K562 (cell line): ENCODE measurements around the gene COBLL1. TPM values are rescaled to one million over a fixed set of nuclear protein-coding genes. Genes with fewer than 3 reads are reported as not detected.

Source experiments
- ATAC-seq: fragments of 200-7000 bp; cut with Tn5 transposase; 3 replicates; pipeline ENCODE4 v1.9.1; 2020; ENCODE audit warnings: moderate library complexity
- BruUV-seq: library from RNA; stranded (reverse); fragments of 400-500 nt; replicated peaks from 2 replicates; lab custom pipeline; 2021; lab: Mats Ljungman, UMichigan
- CTCF ChIA-PET: fragments of 300-600 bp; formaldehyde crosslinking; extraction: SDS; loops from one replicate; lab custom pipeline; 2021; ENCODE audit warnings: low intra/inter-chr PET ratio; lab: Yijun Ruan, JAX
- POLR2A ChIA-PET: fragments of 300-600, 350-650 bp; sonication (Branson Sonifier 250); formaldehyde crosslinking; extraction: SDS; loops from one replicate; lab custom pipeline; 2021; ENCODE audit warnings: antibody characterized with exemption, inconsistent platforms; lab: Yijun Ruan, JAX
- DNase-seq, 4 experiments: peaks; one replicate each; pipeline versions ENCODE4 v3.0.0 to v3.0.0-alpha.2; 2011 to 2018; ENCODE audit warnings: low spot score in 3 of 4, mixed read lengths in 3 of 4; ENCODE audit errors: extremely low read depth in 1 of 4
- FAIRE-seq: peaks from 2 replicates; lab custom pipeline; 2011; peaks lifted over from hg19 to GRCh38; lab: Jason Lieb, UNC
- H2AFZ ChIP-seq: 2 replicates; pipeline ENCODE4 v1.6.0; 2011; ENCODE audit warnings: low read depth, low read length, control low read depth, inconsistent platforms
- H3K27ac ChIP-seq: fragments of 200-600 bp; 3 replicates; pipeline ENCODE4 v1.8.0; 2011; ENCODE audit warnings: low read depth, mild to moderate bottlenecking, control low read depth, inconsistent platforms, low read length, moderate library complexity, mixed read lengths; ENCODE audit errors: extremely low read depth
- H3K27me3 ChIP-seq, 2 experiments: fragments of 300-600 bp in 1 of 2; 2 replicates in 1 of 2; 3 replicates in 1 of 2; pipeline versions ENCODE4 v1.6.0 to v1.8.0; 2011; ENCODE audit warnings: inconsistent platforms in 2 of 2, low read length in 2 of 2, mild to moderate bottlenecking in 1 of 2, mixed read lengths in 1 of 2, moderate library complexity in 1 of 2; ENCODE audit not compliant: control insufficient read depth in 2 of 2, insufficient read depth in 2 of 2
- H3K36me3 ChIP-seq: fragments of 300-600 bp; 3 replicates; pipeline ENCODE4 v1.8.0; 2011; ENCODE audit warnings: mild to moderate bottlenecking, low read length, inconsistent platforms; ENCODE audit not compliant: control insufficient read depth, insufficient read depth
- H3K4me1 ChIP-seq, 2 experiments: fragments of 200-600 bp in 1 of 2; replicated peaks in 1 of 2; 2 replicates in 1 of 2; 3 replicates in 1 of 2; pipeline versions ENCODE4 v1.5.1 to v1.8.0; 2011; ENCODE audit warnings: inconsistent platforms in 2 of 2, low read length in 2 of 2, mild to moderate bottlenecking in 1 of 2, mixed read lengths in 1 of 2, moderate library complexity in 1 of 2; ENCODE audit not compliant: control insufficient read depth in 2 of 2, insufficient read depth in 2 of 2
- H3K4me2 ChIP-seq: 2 replicates; pipeline ENCODE4 v1.6.1; 2011; ENCODE audit warnings: low read length, control low read depth, inconsistent platforms, mixed read lengths; ENCODE audit not compliant: insufficient read depth
- H3K4me3 ChIP-seq: fragments of 200-600 bp; sonication (generic), shearing (Covaris generic); 2 replicates; pipeline ENCODE4 v1.5.1; 2016; ENCODE audit warnings: control low read depth, inconsistent platforms
- H3K79me2 ChIP-seq: fragments of 200-600 bp; 3 replicates; pipeline ENCODE4 v1.8.0; 2011; ENCODE audit warnings: low read length, inconsistent platforms; ENCODE audit not compliant: control insufficient read depth, insufficient read depth
- H3K9ac ChIP-seq, 2 experiments: 2 replicates each; pipeline versions ENCODE4 v1.6.0 to v1.6.1; 2011; ENCODE audit warnings: low read depth in 2 of 2, low read length in 2 of 2, control low read depth in 1 of 2, inconsistent platforms in 1 of 2, mild to moderate bottlenecking in 1 of 2, mixed read lengths in 1 of 2; ENCODE audit not compliant: insufficient read depth in 1 of 2
- H3K9me1 ChIP-seq: one replicate; pipeline ENCODE4 v1.6.0; 2011; ENCODE audit warnings: inconsistent platforms, mild to moderate bottlenecking, low read length, moderate library complexity; ENCODE audit not compliant: control insufficient read depth, insufficient read depth
- H3K9me3 ChIP-seq: replicated peaks from 2 replicates; pipeline ENCODE4 v1.5.1; 2011; ENCODE audit warnings: low read depth, low read length, inconsistent platforms; ENCODE audit not compliant: control insufficient read depth, insufficient read depth
- H4K20me1 ChIP-seq: replicated peaks from 2 replicates; pipeline ENCODE4 v1.6.1; 2011; ENCODE audit warnings: low read length, inconsistent platforms, mixed read lengths; ENCODE audit not compliant: control insufficient read depth, insufficient read depth
- ARNT ChIP-seq, 2 experiments: fragments of 450-650 bp; IDR thresholded peaks; 2 replicates each; pipeline ENCODE4 v1.6.1; 2016; ENCODE audit warnings: mild to moderate bottlenecking in 1 of 2
- BRF1 ChIP-seq: IDR thresholded peaks from 3 replicates; pipeline ENCODE4 v1.6.1; 2011; ENCODE audit warnings: borderline replicate concordance, mild to moderate bottlenecking; ENCODE audit not compliant: insufficient read length; ENCODE audit errors: extremely low read depth
- CHCHD3 ChIP-seq: fragments of 250-450 bp; sonication (Bioruptor Pico); IDR thresholded peaks from 2 replicates; pipeline ENCODE4 v2.1.2; 2022; ENCODE audit warnings: mild to moderate bottlenecking
- CHD2 ChIP-seq: IDR thresholded peaks from 2 replicates; pipeline ENCODE4 v1.6.1; 2011; ENCODE audit warnings: low read depth, low read length
- KDM2B ChIP-seq: fragments of 250-450 bp; sonication (Bioruptor Pico); IDR thresholded peaks from 2 replicates; pipeline ENCODE4 v1.8.0; 2021; ENCODE audit warnings: mild to moderate bottlenecking, moderate library complexity
- KLF1 ChIP-seq: fragments of 450-650 bp; IDR thresholded peaks from 2 replicates; pipeline ENCODE4 v1.6.1; 2016; ENCODE audit warnings: missing genetic modification characterization, missing compliant biosample characterization
- LARP7 ChIP-seq: fragments of 450-650 bp; IDR thresholded peaks from 2 replicates; pipeline ENCODE4 v1.6.1; 2016
- NFIC ChIP-seq: fragments of 450-650 bp; IDR thresholded peaks from 2 replicates; pipeline ENCODE4 v1.6.1; 2017; ENCODE audit warnings: mild to moderate bottlenecking, inconsistent platforms
- SNIP1 ChIP-seq: fragments of 450-650 bp; IDR thresholded peaks from 2 replicates; pipeline ENCODE4 v1.7.1; 2017; ENCODE audit warnings: low read depth, mild to moderate bottlenecking
- XRCC5 ChIP-seq: fragments of 200-400 bp; formaldehyde crosslinking; IDR thresholded peaks from 2 replicates; pipeline ENCODE4 v1.6.1; 2017; ENCODE audit warnings: low read depth, mild to moderate bottlenecking, low read length
- ZNF23 ChIP-seq: fragments of 250-450 bp; sonication (Bioruptor Pico); IDR thresholded peaks from 2 replicates; pipeline ENCODE4 v1.4.0; 2020; ENCODE audit warnings: mild to moderate bottlenecking
- ZNF3 ChIP-seq: fragments of 250-450 bp; sonication (Bioruptor Pico); IDR thresholded peaks from 2 replicates; pipeline ENCODE4 v1.5.0; 2021; ENCODE audit warnings: mild to moderate bottlenecking, moderate library complexity
- ZSCAN29 ChIP-seq: fragments of 450-650 bp; IDR thresholded peaks from 2 replicates; pipeline ENCODE4 v1.6.1; 2017
- ZSCAN32 ChIP-seq: fragments of 450-650 bp; formaldehyde crosslinking; IDR thresholded peaks from 2 replicates; pipeline ENCODE4 v1.4.0; 2020; ENCODE audit warnings: mild to moderate bottlenecking, moderate library complexity
- WGBS: fragments of 100-300 bp; shearing (Covaris generic); methylation state at CpG from one replicate; pipeline ENCODE4 v1.1.6; 2016; ENCODE audit warnings: low coverage, mixed read lengths; ENCODE audit not compliant: insufficient coverage; ENCODE audit errors: missing lambda C conversion rate; 5-methylcytosine and 5-hydroxymethylcytosine counted together
- in situ Hi-C: fragments of 300-500 bp; cut with MboI; formaldehyde crosslinking; loops from 4 replicates; pipeline ENCODE4 v1.15.0; 2018; ENCODE audit warnings: inconsistent platforms, mixed read lengths
- intact Hi-C: fragments of 100-400 bp; cut with micrococcal nuclease; formaldehyde crosslinking; loops from 2 replicates; pipeline ENCODE4 v1.14.2; 2022
- polyA plus RNA-seq, 8 experiments: library from polyadenylated mRNA; depleted of rRNA in 4 of 8; stranded (reverse) in 5 of 8; unstranded in 3 of 8; fragments of >200 nt; fragmentation: Nextera tagmentation in 2 of 8; fragmentation: Illumina TruSeq in 1 of 8; extraction: Ambion mirVana in 2 of 8; extraction: Trizol in 1 of 8; gene quantifications; 2 replicates each; pipeline versions ENCODE4 v1.2.1 to v1.2.3, GENCODE V29; 2011 to 2014; ENCODE audit warnings: inconsistent platforms in 1 of 8, missing spikeins in 1 of 8
- total RNA-seq, 7 experiments: library from RNA; depleted of rRNA in 6 of 7; stranded (reverse); fragments of >200 nt in 6 of 7; fragmentation: Illumina TruSeq in 2 of 7; extraction: Trizol in 2 of 7; gene quantifications; 2 replicates each; pipeline versions ENCODE4 v1.2.1 to v1.2.3, GENCODE V29; 2011 to 2021; ENCODE audit warnings: low replicate concordance in 1 of 7
- TF ChIP-seq, protein P1 (sequence below): sonication (generic); formaldehyde crosslinking; IDR thresholded peaks from 2 replicates; pipeline ENCODE4 v1.8.0; 2022; ENCODE audit warnings: mild to moderate bottlenecking, missing genetic modification reagents
- TF ChIP-seq, protein P2 (sequence below): fragments of 450-650 bp; IDR thresholded peaks from 2 replicates; pipeline ENCODE4 v1.6.1; 2016; ENCODE audit warnings: missing biosample characterization, missing genetic modification characterization

The COBLL1 gene
- total and polyA plus RNA-seq, 9 of the 15 experiments (the other 6 are each of a cell fraction or from before 2014, with no cell fraction given), result 0.07 to 1.6 (median 0.71) TPM

DNA sequence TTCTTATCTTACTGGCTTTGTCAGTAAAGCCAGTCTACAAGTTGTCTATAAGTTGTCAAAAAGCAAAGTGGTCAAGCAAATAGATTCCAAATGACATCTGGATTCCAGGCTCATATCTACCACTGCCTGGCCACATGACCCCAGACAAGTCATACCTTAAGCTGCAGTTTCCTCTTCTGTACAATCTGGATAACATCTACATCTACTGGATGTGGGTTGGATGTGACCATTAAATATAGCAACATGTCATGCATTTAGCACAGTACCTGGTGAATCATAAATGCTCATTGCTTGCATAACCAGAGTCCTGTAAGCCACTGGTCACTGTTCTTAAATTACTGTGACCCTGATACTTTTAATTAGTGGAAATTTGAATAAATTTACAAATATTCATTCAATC is 16.8 kb downstream of the COBLL1 start:
- FAIRE-seq (no peak), ATAC-seq (no peak), DNase-seq (no peak)
- H3K9me3 ChIP-seq, result 0 out of 2 replicates have a peak, but pooled peaks cover 3% of the 10 kb centered on the region
- BruUV-seq, result no TSS peak
- H3K27me3 ChIP-seq, result no peaks in the 10 kb centered on the region
- H3K4me2 ChIP-seq, result no peak overlapping the region
- POLR2A ChIA-PET, result no interaction called here
- no peaks in the 10 kb centered on the region for H3K9me1 ChIP-seq
- H3K9ac ChIP-seq, result no peak overlapping the region
- in situ Hi-C loops, result no loop called here
- H2AFZ ChIP-seq, result no peak overlapping the region
- H3K27ac ChIP-seq, result no peak overlapping the region
- intact Hi-C loops, result no loop called here
- CTCF ChIA-PET, result no interaction called here
- H3K4me3 ChIP-seq, result no peak overlapping the region
- TF ChIP-seq LARP7, result no peak
- no peak for TF ChIP-seq CHD2
- TF ChIP-seq NFIC, result no peak
- no peak for TF ChIP-seq ZNF3 (CRISPR knock-in tag)
- no peak for TF ChIP-seq CHCHD3 (CRISPR knock-in tag)
- no peaks in the 10 kb centered on the region for H3K4me1 ChIP-seq
- H3K36me3 ChIP-seq, result no peaks in the 10 kb centered on the region
- no peaks in the 10 kb centered on the region for H4K20me1 ChIP-seq
- no peaks in the 10 kb centered on the region for H3K79me2 ChIP-seq

DNA sequence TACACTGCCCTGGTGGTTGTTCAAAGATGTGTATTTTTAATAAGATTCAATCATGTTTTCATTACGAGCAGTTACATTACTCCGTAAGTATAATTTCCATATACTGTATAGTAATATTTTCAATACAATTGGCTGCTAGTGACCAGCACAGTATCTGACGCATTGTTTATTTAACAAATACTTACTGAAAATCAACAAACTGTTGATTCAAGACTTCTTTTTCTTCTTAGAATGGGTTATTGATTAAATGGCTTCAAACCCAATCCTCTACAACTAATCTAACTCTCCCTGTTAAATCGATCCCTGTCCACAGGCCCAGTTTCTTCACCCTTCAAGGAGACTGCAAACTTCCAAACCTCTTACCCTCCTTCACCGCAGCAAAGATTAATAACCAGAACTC is 18.5 kb downstream of the COBLL1 start:
- POLR2A ChIA-PET, result no interaction called here
- H3K27ac ChIP-seq, result no peak overlapping the region
- H3K36me3 ChIP-seq, result no peaks in the 10 kb centered on the region
- H3K4me3 ChIP-seq, result no peak overlapping the region
- peaks cover 3% of the 10 kb centered on the region; the same call in 1 of the 2 replicates for H3K9me3 ChIP-seq
- 3% methylated on average over 5 of the region's 5 CpGs for WGBS
- no peaks in the 10 kb centered on the region for H3K27me3 ChIP-seq
- in situ Hi-C loops, result no loop called here
- H3K4me2 ChIP-seq, result no peak overlapping the region
- DNase-seq, result no peak
- TF ChIP-seq XRCC5, result no peak
- TF ChIP-seq ZNF23 (CRISPR knock-in tag), result no peak
- TF ChIP-seq, protein P1, sequence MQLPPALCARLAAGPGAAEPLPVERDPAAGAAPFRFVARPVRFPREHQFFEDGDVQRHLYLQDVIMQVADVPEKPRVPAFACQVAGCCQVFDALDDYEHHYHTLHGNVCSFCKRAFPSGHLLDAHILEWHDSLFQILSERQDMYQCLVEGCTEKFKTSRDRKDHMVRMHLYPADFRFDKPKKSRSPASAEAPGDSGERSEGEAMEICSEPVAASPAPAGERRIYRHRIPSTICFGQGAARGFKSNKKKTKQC (CRISPR knock-in tag), result no peak
- TF ChIP-seq, protein P2, sequence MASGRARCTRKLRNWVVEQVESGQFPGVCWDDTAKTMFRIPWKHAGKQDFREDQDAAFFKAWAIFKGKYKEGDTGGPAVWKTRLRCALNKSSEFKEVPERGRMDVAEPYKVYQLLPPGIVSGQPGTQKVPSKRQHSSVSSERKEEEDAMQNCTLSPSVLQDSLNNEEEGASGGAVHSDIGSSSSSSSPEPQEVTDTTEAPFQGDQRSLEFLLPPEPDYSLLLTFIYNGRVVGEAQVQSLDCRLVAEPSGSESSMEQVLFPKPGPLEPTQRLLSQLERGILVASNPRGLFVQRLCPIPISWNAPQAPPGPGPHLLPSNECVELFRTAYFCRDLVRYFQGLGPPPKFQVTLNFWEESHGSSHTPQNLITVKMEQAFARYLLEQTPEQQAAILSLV (tag), result no peak
- no peak for TF ChIP-seq ZSCAN29
- no peak for TF ChIP-seq SNIP1
- TF ChIP-seq ZSCAN32, result no peak
- TF ChIP-seq BRF1, result no peak
- no peak for TF ChIP-seq ARNT (IDR thresholded peaks at IDR 0.05)
- no peak for TF ChIP-seq KDM2B (CRISPR knock-in tag)
- no peak for TF ChIP-seq KLF1 (tag)
- TF ChIP-seq, all 486 proteins: peak for 0
- ATAC-seq (no peak), FAIRE-seq (no peak)
- H3K9me1 ChIP-seq, result no peaks in the 10 kb centered on the region
- intact Hi-C loops, result no loop called here
- BruUV-seq, result no TSS peak
- no peaks in the 10 kb centered on the region for H3K4me1 ChIP-seq
- H4K20me1 ChIP-seq, result no peaks in the 10 kb centered on the region
- H2AFZ ChIP-seq, result no peak overlapping the region
- CTCF ChIA-PET, result no interaction called here
- H3K79me2 ChIP-seq, result no peaks in the 10 kb centered on the region
- no peak overlapping the region for H3K9ac ChIP-seq
